Left forelimb (tissue), 1 donor: ENCODE data around the gene LTBP1.
"Not testable (repeated sequence)": the region's sequence is repeated elsewhere in the genome, so short reads cannot be mapped to it uniquely, and the experiment has no call there.

ENCODE experiments used
- DNase-seq: peaks from one replicate; pipeline ENCODE4 v3.0.0-alpha.2; 2018; ENCODE audit warnings: low spot score

Gene LTBP1, protein sequence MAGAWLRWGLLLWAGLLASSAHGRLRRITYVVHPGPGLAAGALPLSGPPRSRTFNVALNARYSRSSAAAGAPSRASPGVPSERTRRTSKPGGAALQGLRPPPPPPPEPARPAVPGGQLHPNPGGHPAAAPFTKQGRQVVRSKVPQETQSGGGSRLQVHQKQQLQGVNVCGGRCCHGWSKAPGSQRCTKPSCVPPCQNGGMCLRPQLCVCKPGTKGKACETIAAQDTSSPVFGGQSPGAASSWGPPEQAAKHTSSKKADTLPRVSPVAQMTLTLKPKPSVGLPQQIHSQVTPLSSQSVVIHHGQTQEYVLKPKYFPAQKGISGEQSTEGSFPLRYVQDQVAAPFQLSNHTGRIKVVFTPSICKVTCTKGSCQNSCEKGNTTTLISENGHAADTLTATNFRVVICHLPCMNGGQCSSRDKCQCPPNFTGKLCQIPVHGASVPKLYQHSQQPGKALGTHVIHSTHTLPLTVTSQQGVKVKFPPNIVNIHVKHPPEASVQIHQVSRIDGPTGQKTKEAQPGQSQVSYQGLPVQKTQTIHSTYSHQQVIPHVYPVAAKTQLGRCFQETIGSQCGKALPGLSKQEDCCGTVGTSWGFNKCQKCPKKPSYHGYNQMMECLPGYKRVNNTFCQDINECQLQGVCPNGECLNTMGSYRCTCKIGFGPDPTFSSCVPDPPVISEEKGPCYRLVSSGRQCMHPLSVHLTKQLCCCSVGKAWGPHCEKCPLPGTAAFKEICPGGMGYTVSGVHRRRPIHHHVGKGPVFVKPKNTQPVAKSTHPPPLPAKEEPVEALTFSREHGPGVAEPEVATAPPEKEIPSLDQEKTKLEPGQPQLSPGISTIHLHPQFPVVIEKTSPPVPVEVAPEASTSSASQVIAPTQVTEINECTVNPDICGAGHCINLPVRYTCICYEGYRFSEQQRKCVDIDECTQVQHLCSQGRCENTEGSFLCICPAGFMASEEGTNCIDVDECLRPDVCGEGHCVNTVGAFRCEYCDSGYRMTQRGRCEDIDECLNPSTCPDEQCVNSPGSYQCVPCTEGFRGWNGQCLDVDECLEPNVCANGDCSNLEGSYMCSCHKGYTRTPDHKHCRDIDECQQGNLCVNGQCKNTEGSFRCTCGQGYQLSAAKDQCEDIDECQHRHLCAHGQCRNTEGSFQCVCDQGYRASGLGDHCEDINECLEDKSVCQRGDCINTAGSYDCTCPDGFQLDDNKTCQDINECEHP (N-terminal part only)

DNA sequence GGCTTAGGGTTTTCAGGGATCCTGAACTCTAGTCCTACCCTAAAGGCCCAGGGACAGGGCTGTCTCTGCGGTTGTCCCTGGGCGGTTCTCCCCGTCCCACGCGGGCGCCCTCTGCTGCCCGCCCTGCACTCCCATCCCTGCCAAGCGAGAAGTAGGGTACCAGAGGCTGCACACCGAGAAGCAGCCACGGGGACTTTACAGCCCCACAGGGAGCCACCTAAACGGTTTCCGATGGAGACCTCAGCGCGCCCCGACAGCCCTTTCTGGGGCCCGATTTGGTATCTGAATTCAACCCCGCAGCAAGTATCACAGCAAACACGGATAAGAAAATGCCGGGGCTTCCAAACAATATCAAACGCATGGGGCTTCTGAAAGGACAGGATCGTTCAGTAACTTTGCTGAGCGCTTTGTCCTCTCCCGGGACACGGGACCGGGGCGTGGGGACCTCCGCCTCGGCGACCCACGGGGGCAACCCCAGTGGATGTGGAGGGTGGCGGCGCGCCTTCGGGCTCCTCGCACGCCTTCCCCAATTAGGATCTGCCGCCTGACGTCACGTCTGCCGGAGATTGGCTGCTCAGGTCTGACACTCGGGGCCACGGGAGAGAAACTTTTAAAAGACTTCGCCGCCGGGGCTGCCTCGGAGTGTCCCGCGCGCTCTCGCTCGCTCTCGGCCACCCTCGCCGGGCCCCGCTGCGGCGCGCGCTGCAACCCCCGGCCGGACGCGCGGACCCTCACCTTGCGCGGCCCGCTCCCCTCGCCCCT, at the start of gene LTBP1:
Gene LTBP1 (plus strand): TSS at position 640 of the 762 bp plus-strand sequence. CDS start 372 bp downstream, outside the sequence.
- DNase-seq: peak; percentile 84

DNA sequence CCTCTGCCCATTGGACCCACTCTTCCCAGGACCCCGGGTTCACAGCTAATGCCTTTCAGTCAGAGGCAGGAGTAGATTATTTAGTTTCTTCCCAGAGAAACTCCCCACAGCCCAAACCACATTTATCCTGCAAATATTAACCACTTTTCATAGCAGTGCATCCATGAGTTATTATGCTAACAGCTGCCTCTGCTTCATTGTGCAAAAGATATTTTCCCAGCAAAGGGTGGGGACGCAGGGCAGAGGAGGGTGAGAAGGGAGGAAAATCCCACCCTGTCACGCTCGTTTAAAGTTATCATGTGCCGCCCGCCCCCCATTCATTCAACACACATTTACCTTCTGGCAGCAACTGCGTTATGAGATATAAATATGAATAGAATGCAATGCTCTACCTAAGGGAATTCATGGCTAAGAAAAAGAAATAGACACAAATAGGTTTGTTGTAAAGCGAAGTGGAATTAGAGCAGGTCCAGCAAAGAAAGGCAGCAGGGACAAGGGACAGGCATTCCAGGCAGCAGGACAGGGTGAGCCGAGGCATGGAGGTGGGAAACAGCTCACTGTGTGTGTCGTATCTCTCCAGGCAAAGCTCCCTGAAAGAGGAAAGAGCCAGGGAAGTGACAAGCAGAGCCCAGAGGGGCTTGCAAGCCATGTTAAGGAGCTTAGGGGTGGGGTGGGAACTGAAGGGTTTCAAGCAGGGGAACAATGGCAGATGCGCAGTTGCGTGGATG, 46.3 kb upstream of the LTBP1 start:
- no peak for DNase-seq

DNA sequence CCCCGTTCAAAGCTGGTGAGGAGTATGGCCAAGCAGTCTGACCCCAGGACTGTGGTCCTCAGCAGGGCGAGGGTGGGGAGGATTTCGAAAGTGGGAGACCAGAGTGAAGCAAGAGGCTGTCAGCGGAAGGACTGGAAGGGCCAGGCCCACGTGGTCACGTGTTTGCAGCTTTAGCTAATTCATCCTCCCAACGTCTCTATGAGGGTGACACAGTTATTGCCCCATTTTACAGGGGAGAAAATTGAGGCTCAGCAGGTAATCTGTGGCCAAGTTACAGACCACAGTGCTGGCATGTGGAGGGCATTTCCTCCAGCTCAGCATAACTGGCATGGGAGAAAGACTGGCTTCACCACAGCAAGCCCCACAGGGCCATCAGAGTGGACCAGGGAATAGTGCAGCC, 45.4 kb upstream of the LTBP1 start:
- no peak for DNase-seq

DNA sequence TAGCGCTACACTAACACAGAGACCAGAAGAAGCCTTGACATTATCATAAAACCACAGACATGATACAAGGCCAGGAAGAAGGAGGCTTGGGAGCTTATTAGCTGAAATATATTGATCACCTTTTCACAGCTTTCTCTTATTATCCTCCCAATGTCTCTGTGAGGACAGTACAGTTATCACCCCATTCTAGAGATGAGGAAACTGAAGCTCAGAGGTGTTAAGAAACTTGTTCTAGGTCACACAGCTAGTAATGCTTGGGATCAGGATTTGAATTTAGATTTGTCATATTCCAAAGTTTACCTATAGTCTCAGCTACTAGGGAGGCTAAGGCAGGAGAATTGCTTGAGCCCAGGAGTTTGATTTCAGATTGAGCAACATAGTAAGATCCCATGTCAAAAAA, 44.6 kb upstream of the LTBP1 start:
- no peak for DNase-seq

DNA sequence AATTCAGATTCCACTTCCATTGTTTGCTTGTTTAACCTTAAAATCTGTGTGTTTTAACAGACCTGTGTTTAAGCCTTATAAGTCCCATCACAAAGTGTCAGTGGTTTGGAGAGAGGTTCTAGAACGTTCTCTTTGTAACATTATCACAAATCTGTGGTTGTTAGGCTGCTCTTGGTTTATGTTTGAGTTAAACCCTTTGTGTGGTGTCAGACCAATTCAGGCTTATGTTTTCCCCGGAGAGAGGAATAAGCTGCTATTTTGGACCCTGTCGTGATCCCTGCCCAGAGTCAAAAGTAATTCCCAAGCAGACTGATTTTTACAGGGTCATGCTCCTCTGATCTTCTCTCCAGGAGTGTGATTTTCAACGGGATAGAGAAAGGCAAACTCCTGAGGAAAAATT, 43.8 kb upstream of the LTBP1 start:
- no peak for DNase-seq

DNA sequence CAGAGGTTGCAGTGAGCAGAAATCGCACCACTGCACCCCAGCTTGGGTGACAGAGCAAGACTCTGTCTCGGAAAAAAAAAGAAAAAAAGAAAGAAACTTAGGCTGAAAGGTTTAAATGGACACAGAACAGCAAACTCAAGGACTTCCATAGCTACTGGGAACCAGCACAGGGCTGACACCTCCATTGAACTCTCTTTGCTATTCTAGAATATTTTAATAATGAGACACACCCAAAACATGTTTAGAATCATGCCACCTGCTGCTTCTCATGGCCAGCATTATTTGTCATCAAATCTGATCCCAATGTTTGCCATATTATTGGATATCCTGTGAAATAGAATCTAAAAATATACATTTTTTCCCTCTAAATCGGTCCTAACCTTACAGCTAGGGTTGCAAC, 42.7 kb upstream of the LTBP1 start:
- DNase-seq: no peak

DNA sequence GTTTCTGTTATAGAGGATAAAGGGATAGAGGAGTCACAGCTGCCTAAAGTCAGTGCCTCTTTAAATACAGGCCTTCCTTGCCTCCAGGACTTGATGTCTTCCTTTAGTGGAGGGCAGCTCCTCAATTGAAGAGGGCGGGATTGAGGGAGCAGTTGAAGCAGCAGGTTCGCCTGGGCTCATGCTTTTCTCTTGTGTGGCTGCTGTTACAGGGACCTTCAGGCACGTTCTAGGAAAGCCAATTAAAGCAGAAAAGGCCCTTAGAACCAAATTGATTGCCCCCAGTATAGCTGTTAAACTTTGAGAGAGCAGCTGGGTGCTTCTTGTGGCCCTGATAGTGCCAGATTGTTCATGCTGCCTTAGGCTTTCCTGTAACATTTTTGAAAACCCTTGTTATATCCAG, 42.0 kb upstream of the LTBP1 start:
- no peak for DNase-seq

DNA sequence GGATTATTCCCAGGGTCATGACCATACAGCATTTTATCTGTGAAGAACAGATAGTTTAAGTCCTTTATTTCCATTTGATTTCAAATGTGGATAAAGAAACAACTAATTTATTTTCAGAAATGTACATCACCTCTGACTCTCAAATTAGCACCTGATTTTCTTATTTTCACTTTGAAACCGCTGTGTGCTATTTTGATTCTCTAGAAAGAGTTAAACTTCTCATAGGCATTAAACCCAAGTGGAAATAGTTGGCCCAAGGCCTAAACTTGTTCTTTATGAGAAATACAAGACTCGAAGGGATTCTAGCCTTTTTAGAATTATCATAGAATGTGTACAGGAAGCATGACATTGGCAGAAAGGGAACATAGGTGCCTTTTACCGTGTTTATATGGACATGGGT, 41.5 kb upstream of the LTBP1 start:
- DNase-seq: no peak

DNA sequence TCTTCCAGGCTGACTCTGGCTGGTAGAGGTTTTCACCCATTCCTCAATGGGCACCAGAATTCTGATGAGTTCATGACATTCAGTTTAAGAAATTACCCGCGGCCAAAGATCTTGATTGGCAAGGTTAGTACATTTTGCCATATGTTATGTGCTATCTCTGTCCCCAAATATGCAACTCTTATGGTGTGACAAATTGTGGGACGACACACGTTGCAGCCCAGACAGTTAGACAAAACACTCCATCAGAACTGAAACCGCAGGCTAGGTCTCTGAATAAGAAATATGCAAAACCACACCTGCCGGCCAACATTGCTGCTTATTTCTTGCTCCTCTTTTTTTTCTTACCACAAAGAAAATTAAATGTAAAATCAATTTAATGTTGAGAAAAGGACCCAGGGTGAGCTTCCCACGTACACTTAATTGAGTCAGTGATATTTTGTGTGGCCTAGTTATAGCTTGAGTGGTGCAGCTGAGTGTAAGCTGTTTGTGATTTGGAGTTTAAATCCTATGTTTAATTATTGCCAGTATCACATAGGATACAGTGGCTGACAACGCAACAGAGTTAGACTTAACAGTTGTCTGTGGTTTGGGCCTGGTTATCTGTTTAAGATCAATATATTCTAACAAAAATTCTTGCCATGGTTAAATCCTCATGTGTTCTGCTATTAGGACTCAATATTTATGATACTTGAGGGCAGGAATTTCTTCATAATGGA, 35.7 kb upstream of the LTBP1 start:
- no peak for DNase-seq

DNA sequence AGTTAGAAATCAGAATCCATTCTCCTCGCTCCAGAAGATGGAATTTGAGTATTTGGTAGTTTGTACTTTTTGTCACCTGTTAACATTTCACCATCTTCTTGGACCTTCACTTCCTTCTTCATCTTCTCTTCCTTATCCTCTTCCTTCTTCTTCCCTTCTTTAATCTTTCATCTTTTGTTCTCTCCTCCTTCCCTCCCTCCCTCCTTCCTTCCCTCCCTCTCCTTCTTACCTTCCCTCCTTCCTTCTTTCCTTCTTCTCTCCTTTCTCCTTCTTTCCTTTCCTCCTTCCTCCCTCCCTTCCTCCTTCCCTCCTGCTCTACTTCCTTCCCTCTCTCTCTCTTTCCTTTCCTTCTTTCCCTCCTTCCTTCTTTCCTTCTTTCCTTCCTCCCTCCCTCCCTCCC, 31.1 kb upstream of the LTBP1 start:
- no peak for DNase-seq

DNA sequence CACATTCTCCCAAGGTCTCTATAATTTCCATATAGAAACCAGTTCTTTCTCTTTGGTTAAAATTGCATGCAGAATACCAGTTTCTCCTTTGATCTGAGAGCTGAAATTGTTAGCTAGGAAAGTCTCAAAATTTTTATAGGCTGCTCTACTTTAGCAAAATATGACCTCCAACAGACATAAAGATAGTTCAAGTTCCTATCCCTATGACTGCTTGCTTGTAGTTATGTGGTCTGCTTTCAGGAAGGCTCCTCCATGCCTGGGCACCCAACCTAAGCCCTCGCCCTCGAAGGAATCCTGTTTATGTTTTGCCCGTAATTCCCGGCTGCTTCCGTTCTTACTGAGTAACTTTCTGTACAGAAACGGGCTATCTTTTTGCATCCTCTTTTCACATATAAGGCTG, 28.0 kb upstream of the LTBP1 start:
- no peak for DNase-seq

DNA sequence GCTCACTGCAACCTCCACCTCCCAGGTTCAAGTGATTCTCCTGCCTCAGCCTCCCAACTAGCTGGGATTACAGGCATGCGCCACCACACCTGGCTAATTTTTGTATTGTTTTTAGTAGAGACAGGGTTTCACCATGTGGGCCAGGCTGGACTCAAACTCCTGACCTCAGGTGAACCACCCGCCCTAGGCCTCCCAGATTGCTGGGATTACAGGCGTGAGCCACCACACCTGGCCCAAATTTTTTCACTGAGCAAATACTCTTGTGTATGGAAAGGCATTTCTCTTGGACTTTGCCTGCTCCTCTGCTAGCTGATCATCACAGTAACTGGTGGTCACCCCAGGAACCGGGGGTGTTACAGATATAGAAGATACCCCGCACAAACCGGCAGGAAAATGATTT, 26.9 kb upstream of the LTBP1 start:
- DNase-seq: not testable (repeated sequence)

DNA sequence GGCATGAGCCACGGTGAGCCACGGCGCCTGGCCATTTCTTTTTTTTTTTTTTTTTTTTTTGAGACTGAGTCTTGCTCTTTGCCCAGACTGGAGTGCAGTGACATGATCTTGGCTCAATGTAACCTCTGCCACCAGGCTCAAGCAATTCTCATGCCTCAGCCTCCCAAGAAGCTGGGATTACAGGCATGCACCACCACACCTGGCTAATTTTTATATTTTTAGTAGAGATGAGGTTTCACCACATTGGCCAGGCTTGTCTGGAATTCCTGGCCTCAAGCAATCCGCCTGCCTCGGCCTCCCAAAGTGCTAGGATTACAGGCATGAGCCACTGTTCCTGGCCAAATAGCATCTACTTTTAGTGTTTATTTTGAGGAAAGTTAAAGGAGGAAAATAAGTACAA, 25.3 kb upstream of the LTBP1 start:
- not testable (repeated sequence) for DNase-seq

DNA sequence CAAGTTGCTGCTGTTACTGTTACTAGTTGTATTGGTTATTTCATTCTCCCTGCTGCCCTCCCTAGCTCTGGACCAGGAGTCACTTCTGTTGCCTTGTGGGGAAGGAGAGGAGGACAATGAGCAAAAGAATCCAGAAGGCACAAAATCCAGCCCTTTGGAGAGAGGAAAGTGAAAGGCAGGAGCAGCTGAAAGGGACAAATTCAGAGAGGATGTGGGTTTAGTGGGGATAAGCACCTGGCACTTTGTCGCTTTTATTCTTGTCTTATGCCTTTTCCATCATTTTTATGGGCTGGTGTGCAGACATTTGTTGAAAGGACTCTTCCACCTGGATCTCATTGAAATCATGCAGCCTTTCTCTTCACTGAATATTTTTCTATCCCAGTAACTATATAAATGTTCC, 24.3 kb upstream of the LTBP1 start:
- no peak for DNase-seq

DNA sequence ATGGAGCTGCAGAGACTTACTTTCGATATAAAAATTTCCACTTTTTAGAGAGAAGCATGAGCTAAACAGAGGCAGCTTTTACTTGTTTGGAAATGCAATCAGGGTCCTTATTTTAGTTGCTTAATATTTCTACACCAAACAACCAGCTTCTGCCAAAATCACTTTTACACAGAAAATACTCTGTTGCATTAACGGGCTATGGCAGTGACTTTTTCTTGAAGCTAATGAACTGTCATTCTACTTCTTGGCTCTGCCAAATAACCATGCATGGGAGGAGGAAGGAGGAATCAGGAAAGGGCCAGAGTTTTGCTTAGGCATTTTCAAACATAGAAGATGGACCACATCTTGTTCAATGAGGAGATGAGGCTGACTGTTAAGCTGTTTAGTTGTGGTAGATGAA, 23.6 kb upstream of the LTBP1 start:
- DNase-seq: no peak

DNA sequence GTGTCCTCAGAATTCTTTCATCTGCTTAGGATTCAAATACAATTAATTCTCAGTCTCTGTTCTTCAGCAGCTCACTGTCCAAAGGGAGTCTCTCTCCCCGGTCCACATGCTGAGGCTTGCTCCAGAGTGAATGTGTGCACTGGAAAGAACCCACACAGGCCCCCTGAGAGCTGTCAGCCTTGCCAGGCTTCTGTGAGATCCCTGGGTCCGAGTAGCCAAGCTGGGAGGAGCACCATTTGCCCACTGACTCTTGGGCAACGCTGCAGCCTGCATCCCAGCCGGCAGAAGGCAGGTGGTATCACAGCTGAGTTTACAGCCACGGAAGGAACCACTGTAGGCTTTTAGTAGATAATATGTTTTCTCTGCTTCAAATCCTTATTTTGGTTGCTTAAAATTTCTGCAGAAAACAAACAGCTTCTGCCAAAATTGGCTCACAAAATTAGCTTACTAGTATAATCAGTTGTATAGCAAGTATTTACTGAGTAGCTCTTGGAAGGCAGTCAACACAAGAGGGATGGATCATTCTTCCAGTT, 21.4 kb upstream of the LTBP1 start:
- DNase-seq: no peak

DNA sequence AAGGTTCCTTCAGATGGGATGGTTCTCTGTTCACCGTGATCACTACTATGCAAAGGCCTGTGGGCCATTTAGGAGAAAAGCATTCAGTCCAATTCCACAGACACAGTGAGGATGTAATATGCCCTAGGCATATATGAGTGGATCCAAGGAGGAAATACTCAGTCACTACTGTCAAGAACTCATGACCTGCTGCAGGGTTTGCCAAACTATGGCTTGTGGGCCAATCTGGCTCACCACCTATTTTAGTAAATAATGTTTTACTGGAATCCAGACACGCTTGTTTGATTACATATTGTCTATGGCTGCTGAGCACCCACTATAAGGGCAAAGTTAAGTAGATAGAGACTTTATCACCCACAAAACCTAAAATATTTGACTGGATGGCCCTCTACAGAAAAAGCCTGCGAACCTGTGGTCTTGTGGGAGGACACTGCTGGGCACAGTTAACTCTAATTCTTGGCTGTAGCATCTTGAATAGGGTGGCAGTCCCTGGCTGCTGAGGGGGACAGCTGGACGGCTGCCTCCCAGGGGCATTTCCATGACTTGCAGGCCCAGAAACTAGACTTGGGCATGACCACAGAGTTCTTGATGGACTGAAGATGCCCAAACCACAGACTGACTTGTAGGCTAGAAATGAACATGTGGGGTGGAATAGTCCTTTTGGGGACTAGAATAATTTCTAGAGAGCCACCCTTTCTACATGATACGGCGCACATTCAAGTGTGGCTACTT, 20.6 kb upstream of the LTBP1 start:
- DNase-seq: no peak

DNA sequence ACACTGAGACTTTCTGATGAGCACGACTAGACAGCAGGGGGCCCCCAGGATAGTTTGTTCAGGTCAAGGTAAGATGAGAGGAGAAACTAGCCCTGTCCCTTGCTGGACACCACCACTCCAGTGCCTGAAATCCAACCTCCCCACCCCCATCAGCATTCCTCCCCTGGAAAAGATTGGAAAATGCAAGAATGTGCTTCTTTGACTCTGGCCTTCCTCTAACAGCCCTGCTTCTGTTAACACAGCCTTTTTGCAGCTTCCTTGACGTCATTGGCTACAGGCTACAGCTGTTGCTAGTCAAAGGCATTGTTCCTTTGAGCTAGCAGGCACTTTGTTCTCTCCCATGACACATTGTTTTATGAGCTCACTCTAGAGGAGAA, 20.1 kb upstream of the LTBP1 start:
- no peak for DNase-seq

DNA sequence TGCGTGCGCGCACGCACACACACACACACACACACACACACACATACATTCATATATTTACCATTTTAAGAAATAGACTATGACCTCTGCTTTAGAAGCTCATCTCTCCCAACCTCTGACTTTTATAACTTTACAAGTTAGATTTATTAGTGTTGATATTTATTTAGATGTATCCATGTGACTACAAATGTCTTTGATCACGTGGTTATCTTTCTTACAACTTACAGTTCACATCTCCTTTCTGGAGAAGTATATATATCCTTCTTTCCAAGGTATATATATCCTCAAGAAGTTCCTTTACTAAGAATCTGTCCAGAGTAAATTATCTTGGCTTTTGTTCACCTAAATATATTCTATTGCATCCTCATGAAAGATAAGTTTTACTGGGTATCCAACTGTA, 16.3 kb upstream of the LTBP1 start:
- no peak for DNase-seq

DNA sequence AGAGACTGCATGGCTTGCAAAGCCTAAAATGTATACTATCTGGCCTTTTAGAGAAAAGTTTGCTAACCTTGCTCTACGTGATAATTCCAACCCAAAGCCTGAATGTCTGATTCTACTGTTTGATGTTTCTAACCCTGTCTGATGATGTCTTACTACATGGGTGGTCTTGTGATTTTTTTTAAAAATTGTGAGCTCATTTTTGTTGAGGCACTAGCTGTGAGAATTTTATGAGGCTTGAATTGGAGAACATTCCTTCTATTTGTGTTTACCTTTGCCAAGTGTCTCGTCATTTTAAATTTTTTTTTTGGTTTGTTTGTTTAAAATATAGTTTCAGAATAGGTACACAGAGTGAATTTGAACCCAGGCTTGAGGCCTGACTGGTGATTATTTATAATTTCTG, 15.2 kb upstream of the LTBP1 start:
- DNase-seq: no peak
